ENCODE measurements around the gene IGFBPL1. TPM values are rescaled to one million over a fixed set of nuclear protein-coding genes. Genes with fewer than 3 reads are reported as not detected.
"Not testable (repeated sequence)": the region's sequence is repeated elsewhere in the genome, so short reads cannot be mapped to it uniquely, and the experiment has no call there.

IGFBPL1 gene
- total RNA-seq, 1 donor from 2014 or later, result 26.7 TPM

- Mint-ChIP-seq H3K36me3 (no peaks in the 10 kb centered on the region), H3K4me3 (no peak overlapping the region), H3K27ac (no peak overlapping the region), H3K27me3 (peaks cover 20% of the 10 kb centered on the region), H3K9me3 (no peaks in the 10 kb centered on the region), H3K4me1 (ENCODE audit: unreplicated experiment) (peaks cover 7% of the 10 kb centered on the region)
- DNase-seq (ENCODE audit: extremely low spot score, unreplicated experiment), result no peak
- TF ChIP-seq CTCF (conservative IDR thresholded peaks at IDR 0.05), result no peak
Observed at GRCh38 chr9:38404314-38404713, 19.9 kb downstream of the IGFBPL1 start.

GRCh38 chr9:38401994-38402393, 22.3 kb downstream of the IGFBPL1 start:
- peaks cover 6% of the 10 kb centered on the region for H3K36me3 Mint-ChIP-seq
- no peak overlapping the region for H3K27ac Mint-ChIP-seq
- TF ChIP-seq CTCF (conservative IDR thresholded peaks at IDR 0.05), result no peak
- peaks cover 9% of the 10 kb centered on the region for H3K4me1 Mint-ChIP-seq (ENCODE audit: unreplicated experiment)
- peaks cover 20% of the 10 kb centered on the region for H3K27me3 Mint-ChIP-seq
- no peak overlapping the region for H3K4me3 Mint-ChIP-seq
- H3K9me3 Mint-ChIP-seq, result no peaks in the 10 kb centered on the region
- no peak for DNase-seq (ENCODE audit: extremely low spot score, unreplicated experiment)

GRCh38 chr9:38399191-38399590, 25.1 kb downstream of the IGFBPL1 start:
- DNase-seq (ENCODE audit: extremely low spot score, unreplicated experiment); H3K4me3 Mint-ChIP-seq; H3K9me3 Mint-ChIP-seq; H3K27ac Mint-ChIP-seq; H3K4me1 Mint-ChIP-seq (ENCODE audit: unreplicated experiment): not testable (repeated sequence)
- peaks cover 12% of the 10 kb centered on the region for H3K27me3 Mint-ChIP-seq
- peaks cover 12% of the 10 kb centered on the region for H3K36me3 Mint-ChIP-seq

- Mint-ChIP-seq H3K4me1 (ENCODE audit: unreplicated experiment) (peaks cover 12% of the 10 kb centered on the region), H3K9me3 (no peaks in the 10 kb centered on the region), H3K27me3 (no peaks in the 10 kb centered on the region), H3K27ac (no peak overlapping the region), H3K4me3 (no peak overlapping the region), H3K36me3 (peaks cover 12% of the 10 kb centered on the region)
- TF ChIP-seq CTCF (conservative IDR thresholded peaks at IDR 0.05), result no peak
- DNase-seq (ENCODE audit: extremely low spot score, unreplicated experiment), result no peak
Observed at GRCh38 chr9:38396371-38396671, 27.9 kb downstream of the IGFBPL1 start.

- Mint-ChIP-seq H3K27me3 (peaks cover 3% of the 10 kb centered on the region), H3K4me3 (no peak overlapping the region), H3K9me3 (no peaks in the 10 kb centered on the region), H3K27ac (no peak overlapping the region), H3K4me1 (ENCODE audit: unreplicated experiment) (peaks cover 14% of the 10 kb centered on the region), H3K36me3 (peaks cover 12% of the 10 kb centered on the region)
- TF ChIP-seq CTCF (conservative IDR thresholded peaks at IDR 0.05), result no peak
- DNase-seq (ENCODE audit: extremely low spot score, unreplicated experiment), result no peak
Observed at GRCh38 chr9:38395653-38396370, 28.4 kb downstream of the IGFBPL1 start.

- no peak overlapping the region for H3K4me3 Mint-ChIP-seq
- no peaks in the 10 kb centered on the region for H3K9me3 Mint-ChIP-seq
- no peak for DNase-seq (ENCODE audit: extremely low spot score, unreplicated experiment)
- peaks cover 17% of the 10 kb centered on the region for H3K4me1 Mint-ChIP-seq (ENCODE audit: unreplicated experiment)
- no peak for TF ChIP-seq CTCF (conservative IDR thresholded peaks at IDR 0.05)
- H3K36me3 Mint-ChIP-seq, result peaks cover 12% of the 10 kb centered on the region
- peaks cover 4% of the 10 kb centered on the region for H3K27me3 Mint-ChIP-seq
- no peak overlapping the region for H3K27ac Mint-ChIP-seq
Observed at GRCh38 chr9:38394416-38394815, 29.8 kb downstream of the IGFBPL1 start.

Data from type B pancreatic cell (in vitro differentiated cells).